ENCODE data around the gene FAM200B. TPM values are rescaled to one million over a fixed set of nuclear protein-coding genes. Genes with fewer than 3 reads are reported as not detected.

The FAM200B gene
- total RNA-seq, 1 donor from 2014 or later: 43.6 TPM

- peaks cover 3% of the 10 kb centered on the region for H3K36me3 Mint-ChIP-seq
- peaks cover 5% of the 10 kb centered on the region for H3K4me1 Mint-ChIP-seq (ENCODE audit: unreplicated experiment)
- H3K27me3 Mint-ChIP-seq: no peaks in the 10 kb centered on the region
- no peak for TF ChIP-seq CTCF (conservative IDR thresholded peaks at IDR 0.05)
- H3K27ac Mint-ChIP-seq: no peak overlapping the region
- H3K4me3 Mint-ChIP-seq: no peak overlapping the region
- no peak for DNase-seq (ENCODE audit: extremely low spot score, unreplicated experiment)
- no peaks in the 10 kb centered on the region for H3K9me3 Mint-ChIP-seq
These were observed 22.8 kb upstream of the FAM200B start for GRCh38 chr4:15658781-15659180.

- DNase-seq (ENCODE audit: extremely low spot score, unreplicated experiment): no peak
- peak overlapping the region; percentile 86 for H3K27ac Mint-ChIP-seq
- peaks cover 7% of the 10 kb centered on the region for H3K36me3 Mint-ChIP-seq
- no peaks in the 10 kb centered on the region for H3K27me3 Mint-ChIP-seq
- no peak overlapping the region for H3K4me3 Mint-ChIP-seq
- no peak for TF ChIP-seq CTCF (conservative IDR thresholded peaks at IDR 0.05)
- no peaks in the 10 kb centered on the region for H3K9me3 Mint-ChIP-seq
- H3K4me1 Mint-ChIP-seq (ENCODE audit: unreplicated experiment): peaks cover 4% of the 10 kb centered on the region
These were observed 21.7 kb upstream of the FAM200B start for GRCh38 chr4:15659768-15660570.

- peaks cover 12% of the 10 kb centered on the region for H3K36me3 Mint-ChIP-seq
- H3K27ac Mint-ChIP-seq: peak overlapping the region; percentile 79
- no peaks in the 10 kb centered on the region for H3K27me3 Mint-ChIP-seq
- no peak for TF ChIP-seq CTCF (conservative IDR thresholded peaks at IDR 0.05)
- H3K9me3 Mint-ChIP-seq: no peaks in the 10 kb centered on the region
- DNase-seq (ENCODE audit: extremely low spot score, unreplicated experiment): no peak
- H3K4me1 Mint-ChIP-seq (ENCODE audit: unreplicated experiment): no peaks in the 10 kb centered on the region
- no peak overlapping the region for H3K4me3 Mint-ChIP-seq
These were observed 15.8 kb upstream of the FAM200B start for GRCh38 chr4:15665753-15666365.

GRCh38 chr4:15667006-15667405, 14.6 kb upstream of the FAM200B start:
- no peak for TF ChIP-seq CTCF (conservative IDR thresholded peaks at IDR 0.05)
- no peaks in the 10 kb centered on the region for H3K4me1 Mint-ChIP-seq (ENCODE audit: unreplicated experiment)

GRCh38 chr4:15668566-15669435, 12.8 kb upstream of the FAM200B start:
- no peak for DNase-seq (ENCODE audit: extremely low spot score, unreplicated experiment)
- Mint-ChIP-seq H3K36me3 (peaks cover 19% of the 10 kb centered on the region), H3K27me3 (no peaks in the 10 kb centered on the region), H3K9me3 (no peaks in the 10 kb centered on the region), H3K4me3 (no peak overlapping the region), H3K27ac (peak overlapping the region; percentile 83), H3K4me1 (ENCODE audit: unreplicated experiment) (no peaks in the 10 kb centered on the region)
- no peak for TF ChIP-seq CTCF (conservative IDR thresholded peaks at IDR 0.05)

More at GRCh38 chr4:15667006-15667405, 14.6 kb upstream of the FAM200B start:
- Mint-ChIP-seq H3K36me3 (peaks cover 17% of the 10 kb centered on the region), H3K9me3 (no peaks in the 10 kb centered on the region), H3K4me3 (no peak overlapping the region), H3K27me3 (no peaks in the 10 kb centered on the region), H3K27ac (no peak overlapping the region)
- DNase-seq (ENCODE audit: extremely low spot score, unreplicated experiment): no peak
